ENCODE measurements around the gene CNR2.
A peak's percentile ranks its signal among the peaks of the same experiment; 100 is the strongest.
"Not testable (repeated sequence)": the region's sequence is repeated elsewhere in the genome, so short reads cannot be mapped to it uniquely, and the experiment has no call there.

Gene CNR2

DNA sequence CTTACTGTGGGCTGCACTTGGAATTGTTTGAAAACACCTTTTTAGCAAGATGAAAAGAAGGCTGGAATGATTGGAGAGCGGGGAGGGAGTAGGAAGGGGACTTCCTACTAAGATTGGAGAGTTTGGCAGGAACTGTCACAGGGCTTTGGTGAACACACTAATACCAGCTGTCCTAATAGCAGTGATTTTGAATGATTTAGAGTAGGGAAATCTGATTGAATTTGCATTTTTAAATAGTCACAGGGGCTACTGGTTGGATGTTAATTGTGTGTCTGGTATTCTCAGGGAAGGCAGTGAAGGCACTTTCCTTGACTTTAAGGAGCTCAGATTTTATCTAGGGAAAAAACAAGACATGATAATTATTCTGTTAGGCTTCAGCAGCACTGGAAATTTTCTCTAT is 85.4 kb downstream of the CNR2 start:
- no peak for DNase-seq

DNA sequence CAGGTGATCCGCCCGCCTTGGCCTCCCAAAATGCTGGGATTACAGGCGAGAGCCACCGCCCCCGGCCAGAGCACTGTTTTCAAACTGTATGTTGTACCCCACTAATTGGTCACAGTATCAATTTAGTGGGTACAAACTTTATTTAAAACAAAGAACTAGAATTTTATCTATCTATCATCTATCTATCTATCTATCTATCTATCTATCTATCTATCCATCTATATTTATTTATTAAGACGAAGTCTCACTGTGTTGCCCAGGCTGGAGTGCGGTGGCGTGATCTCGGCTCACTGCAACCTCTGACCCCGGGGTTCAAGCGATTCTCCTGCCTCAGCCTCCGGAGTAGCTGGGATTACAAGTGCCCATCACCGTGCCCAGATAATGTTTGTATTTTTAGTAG is 86.6 kb downstream of the CNR2 start:
- DNase-seq, result not testable (repeated sequence)

DNA sequence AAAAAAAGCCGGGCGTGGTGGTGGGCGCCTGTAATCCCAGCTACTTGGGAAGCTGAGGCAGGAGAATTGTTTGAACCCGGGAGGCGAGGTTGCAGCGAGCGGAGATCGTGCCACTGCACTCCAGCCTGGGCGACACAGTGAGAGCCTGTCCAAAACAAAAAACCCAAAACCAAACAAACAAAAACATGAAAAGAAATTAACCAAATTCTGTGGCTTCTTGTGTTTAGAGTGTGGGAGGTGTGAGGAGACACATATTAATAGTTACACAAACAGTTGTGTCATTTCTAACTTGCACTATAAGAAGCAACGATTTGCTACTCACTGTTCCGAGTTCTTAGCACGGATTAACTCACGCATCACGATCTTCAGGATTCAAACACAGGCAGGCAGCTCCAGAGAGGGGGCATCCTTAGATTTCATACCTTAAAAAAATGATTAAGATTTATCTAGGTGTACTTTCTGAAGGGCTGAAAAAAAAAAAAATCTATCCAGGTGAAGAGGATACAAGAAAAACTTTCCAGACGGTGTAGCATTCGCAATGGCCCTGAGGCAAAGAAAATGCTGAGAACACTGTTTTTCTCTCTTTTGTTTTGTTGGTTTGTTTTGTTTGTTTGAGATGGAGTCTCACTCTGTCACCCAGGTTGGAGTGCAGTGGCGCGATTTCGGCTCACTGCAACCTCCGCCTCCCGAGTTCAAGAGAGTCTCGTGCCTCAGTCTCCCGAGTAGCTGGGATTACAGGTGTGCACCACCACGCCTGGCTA is 87.2 kb downstream of the CNR2 start:
- DNase-seq, result no peak

DNA sequence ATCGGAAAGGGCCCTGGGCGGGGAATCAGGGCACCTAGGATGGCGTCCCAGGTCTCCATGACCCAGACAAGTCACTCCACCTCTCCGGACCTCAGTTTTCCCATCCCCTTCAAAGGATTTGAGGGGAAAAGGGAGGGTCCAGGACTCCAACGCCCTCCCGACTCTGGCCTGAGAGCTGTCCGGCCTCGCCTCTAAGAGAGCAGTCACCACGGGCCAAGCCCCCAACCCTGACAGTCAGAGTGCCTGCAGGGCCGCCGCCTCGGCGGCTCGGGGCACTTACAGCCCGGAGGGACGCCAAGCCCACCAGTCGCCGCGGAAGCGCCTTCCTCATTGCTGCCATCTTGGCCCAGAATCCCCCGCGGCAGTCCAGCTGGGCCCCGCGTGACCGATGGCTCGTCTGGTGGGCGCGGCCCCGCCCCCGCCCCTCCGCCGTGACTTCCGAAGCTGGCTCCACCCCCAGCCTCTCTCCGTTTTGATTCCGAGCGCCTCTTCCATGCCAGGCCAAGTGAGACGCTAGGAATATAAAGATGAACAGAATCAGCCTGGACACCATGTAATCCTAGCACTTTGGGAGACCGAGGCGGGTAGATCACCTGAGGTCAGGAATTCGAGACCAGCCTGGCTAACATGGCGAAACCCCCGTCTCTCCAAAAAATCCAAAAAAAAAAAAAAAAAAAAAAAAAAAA is 87.9 kb downstream of the CNR2 start, which contains the start of gene HMGCL:
TSS of gene HMGCL (minus strand) at position 354 of the 686 bp plus-strand sequence. CDS start at position 340, 14 bp downstream.
- peak; percentile 84 for DNase-seq

DNA sequence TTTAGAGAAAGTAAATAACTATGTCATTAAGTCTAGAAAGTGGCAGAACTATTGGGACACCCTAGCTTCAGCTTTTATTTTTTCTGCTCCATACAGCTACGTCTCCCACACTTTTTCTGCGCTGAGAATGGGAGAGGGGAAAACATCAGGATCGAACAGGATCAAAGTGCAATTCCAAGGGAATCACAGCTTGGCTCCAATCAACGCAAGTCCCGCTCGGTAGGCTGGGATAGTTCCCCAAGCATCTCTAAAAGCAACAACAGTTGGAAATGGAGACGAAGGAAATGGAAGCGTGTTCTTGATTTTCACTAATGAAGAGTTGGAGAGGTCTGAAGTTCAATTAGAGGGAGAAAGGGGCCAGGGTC is 88.5 kb downstream of the CNR2 start:
- no peak for DNase-seq

DNA sequence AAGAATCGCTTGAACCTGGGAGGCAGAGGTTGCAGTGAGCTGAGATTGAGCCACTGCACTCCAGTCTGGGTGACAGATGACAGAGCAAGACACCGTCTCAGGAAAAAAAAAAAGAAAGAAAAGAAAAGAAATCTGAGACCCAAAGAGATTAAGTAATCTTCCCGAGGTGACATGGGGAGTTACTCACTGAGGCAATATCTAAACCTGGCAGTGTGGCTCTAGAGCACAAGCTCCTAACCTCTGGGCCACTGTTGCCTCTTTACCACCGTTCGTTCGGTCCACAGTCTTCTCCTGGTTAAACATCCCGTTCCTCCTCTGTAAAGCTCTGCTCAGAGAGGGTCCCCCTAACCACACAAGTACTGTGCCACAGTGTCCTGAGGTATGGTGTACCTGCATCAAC is 89.4 kb downstream of the CNR2 start:
- no peak for DNase-seq
